ENCODE measurements around the gene SF3B4.
A peak's percentile ranks its signal among the peaks of the same experiment; 100 is the strongest.
"Not testable (repeated sequence)": the region's sequence is repeated elsewhere in the genome, so short reads cannot be mapped to it uniquely, and the experiment has no call there.

Gene SF3B4

GRCh38 chr1:149927563-149928400, at the start of gene SF3B4:
Gene SF3B4, minus strand, starts transcription at chr1:149927803. Its CDS starts 44 bp downstream, at chr1:149927759.
- DNase-seq = peak; percentile 97

GRCh38 chr1:149977345-149977744, 49.7 kb upstream of the SF3B4 start:
- DNase-seq = peak; percentile 69

DNA sequence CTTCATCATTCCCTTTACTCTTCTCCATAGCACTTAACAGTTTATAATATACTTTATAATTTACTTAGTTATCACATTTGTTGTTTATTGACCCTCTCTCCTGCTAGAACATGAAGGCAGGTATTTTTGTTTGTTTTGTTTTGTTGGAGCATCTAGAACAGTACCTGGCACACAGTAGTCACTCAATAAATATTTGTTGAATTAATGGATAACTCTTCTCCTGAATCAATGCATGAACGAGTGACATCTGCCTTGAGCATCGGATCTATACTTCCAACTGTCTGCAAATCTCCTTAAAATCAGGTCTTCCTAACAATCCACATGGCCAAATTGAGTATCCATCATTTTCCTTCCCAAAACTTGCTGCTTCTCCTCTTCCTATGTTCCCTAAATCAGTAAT, 44.9 kb upstream of the SF3B4 start:
- DNase-seq = no peak

GRCh38 chr1:149967646-149968045, 40.0 kb upstream of the SF3B4 start:
- DNase-seq = no peak

GRCh38 chr1:149967041-149967440, 39.4 kb upstream of the SF3B4 start:
- no peak for DNase-seq

DNA sequence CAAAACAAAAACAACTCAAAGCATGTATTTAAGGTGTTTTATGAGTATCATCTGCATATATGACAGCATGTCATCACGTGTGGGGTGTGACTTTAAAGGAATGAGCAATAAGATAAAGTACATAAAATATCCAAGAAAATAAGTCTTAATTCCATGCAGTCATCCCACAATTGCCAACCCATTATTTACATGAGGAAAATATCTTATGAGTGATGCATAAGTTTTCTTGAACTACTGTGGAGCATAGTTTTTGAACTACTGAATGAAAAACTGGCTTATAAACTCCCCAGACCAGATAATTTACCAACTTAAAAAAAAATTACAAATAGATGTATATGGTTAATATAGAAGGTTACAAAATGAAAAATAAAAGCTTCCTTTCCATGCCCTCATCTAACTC, 38.8 kb upstream of the SF3B4 start:
- no peak for DNase-seq

DNA sequence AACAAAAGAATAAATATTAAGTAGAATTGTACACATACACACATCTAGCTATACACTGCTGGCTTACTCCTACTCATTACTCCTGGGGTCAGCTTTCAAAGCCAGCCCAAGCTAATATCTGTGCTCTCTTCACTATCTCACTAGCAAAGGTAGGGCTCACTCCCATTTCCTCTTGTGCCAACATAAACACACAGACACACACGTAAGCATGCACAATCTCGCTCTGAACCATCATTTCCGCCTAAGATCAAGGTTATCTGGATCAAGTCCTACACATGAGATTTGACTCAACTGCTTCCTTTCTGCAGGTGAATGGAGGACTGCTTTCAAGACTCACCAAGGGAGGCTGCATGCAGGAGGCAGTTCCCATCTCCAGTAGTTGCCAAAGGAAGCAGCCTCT, 37.8 kb upstream of the SF3B4 start:
- no peak for DNase-seq

- DNase-seq = no peak
These were observed 35.8 kb upstream of the SF3B4 start for GRCh38 chr1:149963358-149963757.

DNA sequence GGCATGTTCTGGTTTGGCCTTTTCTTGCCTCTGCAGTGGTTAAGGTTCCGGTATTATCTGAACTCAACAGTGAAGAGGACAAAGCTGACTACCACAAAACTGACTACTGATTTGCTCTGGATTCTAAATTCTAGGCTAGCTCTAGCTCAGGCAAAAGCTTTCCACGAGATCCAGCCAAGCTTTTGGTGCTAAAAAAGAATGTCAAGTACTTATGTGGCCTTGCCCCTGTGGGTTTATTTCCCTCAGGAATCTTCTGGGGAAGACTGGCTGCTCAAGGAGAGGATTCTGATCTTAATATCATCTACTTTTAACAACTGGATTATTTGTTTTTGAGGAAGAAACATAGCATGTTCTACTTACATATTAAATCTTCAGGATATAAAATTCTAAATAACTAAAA, 35.1 kb upstream of the SF3B4 start:
- DNase-seq = no peak

- DNase-seq = peak; percentile 63
These were observed 34.5 kb upstream of the SF3B4 start for GRCh38 chr1:149962039-149962647.

- not testable (repeated sequence) for DNase-seq
These were observed 29.9 kb upstream of the SF3B4 start for GRCh38 chr1:149957548-149957947.

GRCh38 chr1:149949911-149950310, 22.3 kb upstream of the SF3B4 start:
- no peak for DNase-seq

DNA sequence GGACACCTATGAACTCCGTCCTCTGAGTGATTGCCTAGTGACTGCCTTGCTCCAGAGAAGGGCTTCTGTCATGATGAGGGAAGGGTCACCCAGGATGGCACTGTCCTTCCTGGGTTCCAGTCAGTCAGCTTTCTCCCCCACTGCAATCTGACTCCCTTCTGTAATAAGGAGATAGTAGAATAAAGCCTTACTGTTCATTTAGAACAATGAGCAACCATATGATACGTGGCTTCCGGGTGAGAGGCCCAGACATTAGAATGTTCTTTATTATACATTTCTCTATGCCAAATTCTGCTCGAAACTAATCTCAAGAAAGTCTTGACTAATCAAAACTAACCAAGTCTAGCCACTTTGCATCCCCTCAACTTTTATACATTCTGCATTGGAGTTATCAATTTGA, 17.6 kb upstream of the SF3B4 start:
- no peak for DNase-seq

GRCh38 chr1:149942885-149943284, 15.3 kb upstream of the SF3B4 start:
- DNase-seq = no peak

DNA sequence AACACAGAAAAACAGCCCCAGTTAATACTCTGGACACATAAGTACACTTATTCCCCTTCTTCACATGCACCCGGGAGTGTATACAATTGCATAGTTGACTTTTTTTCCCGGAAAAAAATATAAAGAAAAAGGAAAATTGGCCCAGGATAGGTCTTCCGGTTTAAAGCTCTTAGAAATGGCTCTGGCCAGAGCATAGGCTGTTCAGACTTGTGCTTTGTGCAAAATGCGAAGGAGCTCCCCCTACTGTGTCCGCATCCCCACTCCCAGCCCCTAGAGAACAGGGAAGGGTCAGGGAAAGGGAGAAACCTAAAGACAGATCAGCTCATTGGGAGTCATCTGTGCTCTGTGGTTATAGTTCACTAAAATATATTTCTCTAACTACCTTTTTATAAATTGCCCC, 14.6 kb upstream of the SF3B4 start:
- DNase-seq = no peak

- DNase-seq = no peak
These were observed 12.8 kb upstream of the SF3B4 start for GRCh38 chr1:149940427-149940826.

GRCh38 chr1:149938668-149939003, 11.0 kb upstream of the SF3B4 start:
- not testable (repeated sequence) for DNase-seq

GRCh38 chr1:149937759-149938158, 10.2 kb upstream of the SF3B4 start:
- DNase-seq = no peak

- DNase-seq = no peak
These were observed 9.5 kb upstream of the SF3B4 start for GRCh38 chr1:149936992-149937705.

DNA sequence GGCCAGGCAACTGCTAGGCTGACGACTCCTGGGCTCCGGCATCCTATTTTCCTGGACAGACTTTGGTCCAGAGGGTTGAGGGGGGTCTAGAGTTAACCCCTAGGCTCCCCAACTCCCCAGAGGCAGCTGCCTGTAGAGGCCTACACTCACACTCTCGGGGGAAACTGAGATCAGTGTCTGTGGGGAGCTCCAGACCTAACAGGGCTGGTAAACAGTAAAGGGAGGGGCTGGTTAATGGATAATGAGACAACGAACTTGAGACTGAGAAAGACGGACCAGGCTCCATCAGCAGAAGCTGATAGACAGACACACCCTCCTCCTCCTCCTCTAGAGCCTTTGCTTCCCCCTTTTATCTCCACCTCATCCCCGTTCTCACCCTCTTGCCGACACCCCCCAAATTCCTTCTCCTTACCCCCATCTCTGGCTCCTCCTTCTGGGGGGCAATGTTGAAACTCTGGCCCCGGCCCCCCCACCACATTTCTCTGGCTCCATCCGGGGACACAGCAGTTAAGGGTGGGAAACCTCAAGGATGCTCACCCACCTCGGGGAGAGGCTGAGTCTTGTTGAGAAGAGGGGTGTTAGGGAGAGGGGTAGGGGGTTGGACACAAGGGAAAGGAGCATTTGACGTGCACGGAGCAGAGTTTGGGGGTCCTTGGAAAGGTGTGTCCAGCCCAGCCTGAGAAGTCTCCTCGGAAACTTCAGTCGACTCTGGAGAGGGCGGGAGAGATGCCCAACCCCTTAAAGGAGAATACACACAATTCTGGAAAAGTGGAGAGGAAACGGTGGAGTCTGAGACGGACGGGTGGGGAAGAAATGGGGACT, 8.8 kb upstream of the SF3B4 start, which contains the start of gene MTMR11:
MTMR11 (minus strand) TSS at position 710 of the 822 bp plus-strand sequence; CDS start at position 478, 232 bp downstream.
- no peak for DNase-seq

DNA sequence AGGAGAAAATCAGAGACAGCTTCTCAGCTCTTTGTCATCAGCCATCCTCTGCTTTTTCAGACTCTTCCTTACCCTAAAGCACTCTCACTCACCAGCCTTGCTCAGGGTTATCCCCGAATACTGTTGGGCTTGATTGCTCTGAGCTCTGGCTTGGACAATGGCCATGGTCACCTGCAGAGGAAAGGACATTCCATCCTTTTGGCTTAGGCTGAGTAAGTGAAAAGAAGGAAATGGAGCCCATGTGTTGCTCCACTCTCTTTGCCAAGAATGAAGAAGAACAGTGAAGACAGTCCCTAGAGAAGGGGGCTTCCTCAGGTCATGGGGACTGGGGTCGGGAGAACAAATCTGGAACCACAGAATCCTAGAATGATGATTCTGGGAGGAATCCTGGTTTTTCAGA, 6.8 kb upstream of the SF3B4 start:
- no peak for DNase-seq

DNA sequence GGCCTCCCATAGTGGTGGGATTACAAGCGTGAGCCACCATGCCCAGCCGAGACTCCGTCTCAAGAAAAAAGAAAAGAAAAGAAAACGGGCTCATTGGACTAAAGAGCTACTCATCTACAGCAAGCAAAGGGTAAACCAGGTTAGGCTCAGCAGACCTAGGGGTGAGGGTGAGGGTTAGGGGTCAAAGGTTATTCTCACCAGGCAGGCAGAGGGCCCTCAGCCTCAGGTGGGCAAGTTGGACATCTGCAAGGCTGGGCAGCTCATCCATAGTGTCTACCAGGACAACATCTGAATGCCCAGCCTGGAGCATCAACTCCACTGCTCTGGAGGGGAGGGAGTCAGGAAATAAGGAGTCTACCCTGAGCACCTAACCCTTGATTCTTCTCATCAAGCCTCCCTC, 5.6 kb upstream of the SF3B4 start:
- no peak for DNase-seq

DNA sequence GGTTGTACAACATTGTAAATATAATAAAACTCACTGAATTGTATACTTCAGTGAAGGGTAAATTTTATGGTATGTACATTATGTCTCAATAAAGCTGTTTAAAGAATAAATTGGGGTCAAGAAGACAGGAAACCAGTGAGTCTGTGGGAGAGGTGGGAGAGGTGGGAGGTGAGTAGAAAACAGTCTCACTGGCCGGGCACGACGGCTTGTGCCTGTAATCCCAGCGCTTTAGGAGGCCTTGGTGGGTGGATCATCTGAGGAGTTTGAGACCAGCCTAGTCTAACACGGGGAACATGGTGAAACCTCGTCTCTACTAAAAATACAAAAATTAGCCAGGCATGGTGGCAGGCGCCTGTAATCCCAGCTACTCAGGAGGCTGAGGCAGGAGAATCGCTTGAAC, 4.9 kb upstream of the SF3B4 start:
- DNase-seq = no peak

Data from NCI-H1105 (cell line).